ENCODE measurements around the gene MUC20. TPM values are rescaled to one million over a fixed set of nuclear protein-coding genes. Genes with fewer than 3 reads are reported as not detected.

The MUC20 gene
- total RNA-seq, 4 donors from 2014 or later = 2.3 to 8.3 (median 3.3) TPM

DNA sequence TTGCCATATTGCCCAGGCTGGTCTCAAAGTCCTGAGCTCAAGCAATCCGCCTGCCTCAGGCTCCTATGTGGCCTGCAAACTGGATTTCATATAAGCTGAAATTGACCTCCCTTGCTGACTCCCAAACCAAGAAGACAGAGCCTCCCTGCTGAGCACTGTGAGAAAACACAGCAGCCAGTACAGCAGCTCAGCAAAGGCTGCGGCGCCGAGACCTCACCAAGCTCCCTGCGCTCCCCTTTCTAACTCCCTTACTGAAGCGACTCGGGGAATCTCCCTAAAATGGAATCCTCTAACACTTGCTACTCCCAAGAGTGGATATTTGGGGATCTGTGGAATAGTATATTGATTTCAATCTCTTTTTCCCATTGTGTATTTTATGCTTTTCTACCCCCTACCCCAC, 34.6 kb downstream of the MUC20 start:
- TF ChIP-seq, protein P1, sequence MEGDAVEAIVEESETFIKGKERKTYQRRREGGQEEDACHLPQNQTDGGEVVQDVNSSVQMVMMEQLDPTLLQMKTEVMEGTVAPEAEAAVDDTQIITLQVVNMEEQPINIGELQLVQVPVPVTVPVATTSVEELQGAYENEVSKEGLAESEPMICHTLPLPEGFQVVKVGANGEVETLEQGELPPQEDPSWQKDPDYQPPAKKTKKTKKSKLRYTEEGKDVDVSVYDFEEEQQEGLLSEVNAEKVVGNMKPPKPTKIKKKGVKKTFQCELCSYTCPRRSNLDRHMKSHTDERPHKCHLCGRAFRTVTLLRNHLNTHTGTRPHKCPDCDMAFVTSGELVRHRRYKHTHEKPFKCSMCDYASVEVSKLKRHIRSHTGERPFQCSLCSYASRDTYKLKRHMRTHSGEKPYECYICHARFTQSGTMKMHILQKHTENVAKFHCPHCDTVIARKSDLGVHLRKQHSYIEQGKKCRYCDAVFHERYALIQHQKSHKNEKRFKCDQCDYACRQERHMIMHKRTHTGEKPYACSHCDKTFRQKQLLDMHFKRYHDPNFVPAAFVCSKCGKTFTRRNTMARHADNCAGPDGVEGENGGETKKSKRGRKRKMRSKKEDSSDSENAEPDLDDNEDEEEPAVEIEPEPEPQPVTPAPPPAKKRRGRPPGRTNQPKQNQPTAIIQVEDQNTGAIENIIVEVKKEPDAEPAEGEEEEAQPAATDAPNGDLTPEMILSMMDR (IDR thresholded peaks at IDR 0.05; ENCODE audit: low read depth) = no peak

DNA sequence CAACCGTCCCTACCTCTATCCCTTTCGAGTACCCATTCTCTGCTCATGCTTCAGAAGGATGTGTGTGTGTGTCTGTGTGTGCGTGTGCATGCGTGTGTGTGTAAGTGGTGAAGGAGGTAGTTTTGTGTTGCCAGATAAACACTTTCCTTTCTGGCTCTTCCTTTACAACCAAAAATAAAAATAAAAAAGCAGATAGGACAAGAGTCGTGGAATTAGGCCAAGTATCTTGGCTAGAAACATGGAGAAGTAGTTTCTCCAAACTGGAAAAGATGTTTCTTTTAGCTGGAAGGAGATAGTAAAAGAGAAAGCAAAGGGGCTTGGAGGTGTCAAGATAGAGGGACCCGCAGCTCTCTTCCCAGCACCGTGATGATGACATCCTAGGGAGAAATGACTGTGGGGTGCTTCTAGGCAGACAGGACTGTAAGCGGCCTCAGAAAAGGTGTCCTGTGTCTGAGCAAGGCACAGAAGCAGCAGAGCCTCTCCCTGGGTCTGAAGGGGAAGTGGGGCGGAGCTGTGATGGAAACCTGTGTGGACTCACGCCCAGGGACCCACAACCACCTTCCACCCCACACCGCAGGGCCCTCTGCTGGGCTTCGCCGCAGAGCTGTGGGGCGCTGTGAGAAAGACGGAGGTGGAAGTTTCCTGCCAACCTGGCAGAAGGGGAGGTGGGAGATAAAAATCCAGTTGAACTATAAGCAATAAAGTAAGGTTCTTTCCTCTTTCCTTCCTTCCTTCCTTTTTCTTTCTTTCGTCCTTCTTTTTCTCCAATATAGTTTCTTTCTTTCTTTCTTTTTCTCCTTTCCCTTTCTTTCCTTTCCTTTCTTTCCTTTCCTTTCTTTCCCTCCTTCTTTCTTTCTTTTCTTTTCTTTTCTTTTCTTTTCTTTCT, 35.3 kb downstream of the MUC20 start:
- TF ChIP-seq, protein P1 (IDR thresholded peaks at IDR 0.05; ENCODE audit: low read depth) = no peak

DNA sequence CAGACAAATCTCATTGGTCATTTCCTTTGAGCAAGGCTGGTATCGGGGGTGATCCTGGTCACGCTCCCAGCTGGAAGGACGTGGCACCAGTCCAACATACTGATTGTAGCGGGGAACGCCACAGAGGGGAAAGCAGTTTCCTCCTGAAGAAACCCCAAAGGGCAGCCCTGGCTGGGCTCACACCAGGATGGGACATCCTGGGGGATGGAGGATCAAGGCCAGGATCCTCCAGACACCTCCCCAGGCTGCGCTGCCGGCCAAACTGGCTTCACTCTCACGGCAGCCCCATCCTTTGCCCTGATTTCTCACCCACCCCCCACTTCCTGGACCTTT, 36.6 kb downstream of the MUC20 start:
- TF ChIP-seq, protein P1 (IDR thresholded peaks at IDR 0.05; ENCODE audit: low read depth) = no peak

DNA sequence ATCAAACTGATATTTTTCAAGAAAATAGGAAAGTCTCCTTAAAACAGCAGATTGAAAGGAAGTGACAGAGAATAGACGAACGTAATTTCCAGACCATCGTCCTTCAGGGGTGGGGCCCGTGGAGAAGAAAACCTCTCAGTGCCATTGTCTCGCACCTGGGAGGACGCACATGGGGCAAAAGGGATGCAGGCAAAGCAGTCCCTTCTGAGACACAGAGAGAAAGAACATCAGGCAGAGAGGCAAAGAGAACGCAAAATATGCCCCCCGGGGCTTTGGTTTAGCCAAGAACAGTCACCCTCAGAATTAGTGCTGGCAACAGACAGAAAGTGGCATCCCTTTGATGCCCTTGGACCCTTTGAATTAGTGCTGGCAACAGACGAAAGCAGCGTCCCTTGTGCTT, 37.0 kb downstream of the MUC20 start:
- TF ChIP-seq, protein P1 (IDR thresholded peaks at IDR 0.05; ENCODE audit: low read depth) = no peak

DNA sequence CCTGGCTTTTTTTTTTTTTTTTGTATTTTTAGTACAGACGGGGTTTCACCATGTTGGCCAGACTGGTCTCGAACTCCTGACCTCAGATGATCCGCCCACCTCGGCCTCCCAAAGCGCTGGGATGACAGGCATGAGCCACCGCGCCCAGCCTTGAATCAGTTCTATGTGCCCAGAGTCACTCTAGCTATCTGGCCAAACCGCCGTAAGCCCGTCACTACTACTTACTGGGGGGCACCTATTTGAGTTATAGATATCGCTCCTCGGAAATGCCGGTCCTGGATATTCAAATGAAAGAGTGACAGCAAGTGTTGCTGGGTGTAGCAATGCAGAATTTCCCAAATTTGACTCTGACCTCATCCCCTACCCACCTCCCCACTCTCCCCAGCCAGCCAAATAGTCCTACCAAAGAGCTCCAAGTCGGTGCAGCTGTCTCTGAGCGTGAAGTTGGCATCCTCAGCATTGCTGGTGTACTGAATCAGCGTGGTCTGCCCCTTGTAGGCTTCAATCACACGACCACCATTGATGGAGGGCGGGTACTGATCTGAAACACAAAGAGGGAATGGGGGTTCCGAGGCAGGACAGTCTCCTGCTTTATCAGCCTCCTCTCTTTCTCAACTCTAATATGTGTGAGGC, 38.1 kb downstream of the MUC20 start:
- TF ChIP-seq, protein P1 (IDR thresholded peaks at IDR 0.05; ENCODE audit: low read depth) = no peak

DNA sequence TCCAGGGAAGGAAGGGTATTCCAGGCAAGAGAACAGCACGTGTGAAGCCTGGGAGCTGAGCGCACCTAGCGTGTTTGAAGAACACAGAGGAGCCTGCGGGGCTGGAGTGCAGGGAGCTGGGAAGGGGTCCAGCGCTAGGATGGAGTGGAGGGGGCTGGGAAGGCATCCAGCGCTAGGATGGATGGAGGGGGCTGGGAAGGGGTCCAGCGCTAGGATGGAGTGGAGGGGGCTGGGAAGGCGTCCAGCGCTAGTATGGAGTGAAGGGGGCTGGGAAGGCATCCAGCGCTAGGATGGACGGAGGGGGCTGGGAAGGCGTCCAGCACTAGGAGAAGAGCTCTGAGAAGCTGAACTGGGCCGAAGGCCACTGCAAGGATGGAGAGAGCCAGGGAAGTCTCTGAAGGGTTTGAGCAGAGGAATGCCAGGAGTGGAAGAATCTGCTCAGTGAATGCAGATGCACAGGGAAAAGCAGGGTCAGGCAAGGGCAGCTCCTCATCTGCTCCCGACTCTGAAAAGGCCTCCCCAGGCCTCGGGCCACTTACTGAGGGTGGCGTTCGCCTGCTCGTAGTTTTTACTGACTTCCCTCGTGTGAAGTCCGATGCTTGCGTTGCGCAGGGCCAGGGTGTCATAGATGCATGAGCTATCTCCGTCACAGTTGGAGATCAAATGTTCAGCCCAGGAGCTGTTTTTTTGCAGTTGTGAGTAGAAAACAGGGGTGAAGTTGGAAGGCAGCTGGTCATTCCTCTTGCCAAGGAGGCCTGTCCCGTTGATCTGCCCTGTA, 39.8 kb downstream of the MUC20 start:
- TF ChIP-seq, protein P1 (IDR thresholded peaks at IDR 0.05; ENCODE audit: low read depth) = no peak

DNA sequence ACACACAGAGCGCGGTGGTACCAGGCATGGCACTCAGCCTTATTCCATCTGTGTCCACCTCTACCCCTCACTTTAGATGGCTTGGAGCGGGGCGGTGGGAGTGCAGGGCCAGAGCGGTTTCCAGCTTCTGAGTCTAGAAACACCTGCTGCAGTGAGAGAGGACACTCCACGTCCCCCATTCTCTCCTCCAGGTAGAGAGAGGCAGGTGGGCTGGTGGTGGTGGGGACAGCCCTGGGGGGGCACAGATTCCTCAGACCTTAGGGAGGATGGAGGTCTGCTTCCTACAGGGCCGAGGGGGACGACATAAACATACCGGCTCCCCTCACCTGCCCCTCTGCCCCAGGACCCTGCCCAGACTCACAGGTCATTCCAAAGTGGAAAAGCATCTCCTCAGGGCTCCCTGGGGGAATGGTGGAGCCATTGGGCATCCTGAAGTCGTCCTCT, 40.4 kb downstream of the MUC20 start:
- TF ChIP-seq, protein P1 (IDR thresholded peaks at IDR 0.05; ENCODE audit: low read depth) = no peak

Data from subcutaneous adipose tissue (tissue), 4 donors.